Natural killer cell treated with Interleukin-12 subunit alpha and Interleukin-12 subunit beta and Interleukin-15 and Interleukin-18, amount 100 ng/mL, for 72 hours (primary cell): ENCODE results near the gene PPP1R12B. TPM values are rescaled to one million over a fixed set of nuclear protein-coding genes. Genes with fewer than 3 reads are reported as not detected.
"Not testable (repeated sequence)": the region's sequence is repeated elsewhere in the genome, so short reads cannot be mapped to it uniquely, and the experiment has no call there.

Source experiments
- ATAC-seq, 2 donors: fragments of 150-1000 bp; cut with Tn5 transposase in 1 of 2; sonication (Bioruptor Pico), chemical (Tn5 transposase) in 1 of 2; 2 replicates each; pipeline ENCODE4 v1.10.0; 2021
- DNase-seq: peaks from one replicate; pipeline ENCODE4 v3.0.0; 2022; ENCODE audit warnings: low spot score
- H3K27ac Mint-ChIP-seq, 2 donors: 1 replicate in 1 of 2; 2 replicates in 1 of 2; pipeline ENCODE4 v1.8.0; 2022; ENCODE audit warnings: mixed read lengths in 2 of 2, mild to moderate bottlenecking in 1 of 2, moderate library complexity in 1 of 2
- H3K27me3 Mint-ChIP-seq, 2 donors: 1 replicate in 1 of 2; 2 replicates in 1 of 2; pipeline ENCODE4 v1.8.0; 2022; ENCODE audit warnings: mixed read lengths in 2 of 2
- H3K36me3 Mint-ChIP-seq: one replicate; pipeline ENCODE4 v1.8.0; 2022; ENCODE audit warnings: mixed read lengths
- H3K4me1 Mint-ChIP-seq, 2 donors: 1 replicate in 1 of 2; 2 replicates in 1 of 2; pipeline ENCODE4 v1.8.0; 2022; ENCODE audit warnings: low read depth in 2 of 2, mixed read lengths in 2 of 2, mild to moderate bottlenecking in 1 of 2
- H3K4me3 Mint-ChIP-seq: one replicate; pipeline ENCODE4 v1.8.0; 2022; ENCODE audit warnings: mixed read lengths
- H3K9me3 Mint-ChIP-seq: 2 replicates; pipeline ENCODE4 v1.8.0; 2022; ENCODE audit warnings: mixed read lengths
- total RNA-seq, 2 donors: library from RNA; stranded (reverse); gene quantifications; one replicate each; pipeline ENCODE4 v1.2.3, GENCODE V29; 2022

Gene PPP1R12B
- total RNA-seq, 2 donors from 2014 or later, result 27.1 to 51.8 TPM

DNA sequence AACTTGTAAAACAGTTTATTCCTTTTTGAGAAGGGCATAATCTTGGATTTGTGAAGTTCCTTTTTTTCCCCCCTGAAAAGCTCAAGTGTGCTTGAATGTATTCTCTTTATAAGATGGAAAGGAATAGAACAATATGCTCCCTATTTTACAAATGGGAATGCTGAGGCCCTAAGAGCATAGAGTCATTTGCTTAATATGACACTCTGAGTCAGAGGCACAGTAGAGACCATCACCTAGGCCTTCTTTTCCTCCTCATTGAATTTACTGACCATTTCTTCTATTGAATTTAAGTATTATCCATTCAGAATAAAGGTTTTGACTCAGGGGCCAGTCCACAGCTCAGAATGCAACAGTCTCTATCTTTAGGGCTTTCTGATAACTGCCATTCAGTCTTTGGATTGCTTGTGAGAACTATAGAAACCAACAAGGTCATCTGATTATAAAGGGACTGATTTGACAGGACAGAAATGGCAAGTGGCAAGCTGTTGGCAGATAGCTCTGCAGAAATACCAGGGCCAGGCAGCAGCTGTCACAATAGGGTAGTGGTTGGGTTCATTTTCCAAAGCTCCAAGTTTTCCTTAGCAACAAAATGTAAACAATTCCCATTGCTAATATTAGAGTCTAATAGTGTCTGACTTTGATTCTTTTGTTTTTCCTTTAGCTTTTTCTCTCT lies 111.1 kb downstream of the PPP1R12B start:
- H3K27ac Mint-ChIP-seq, ATAC-seq, H3K4me3 Mint-ChIP-seq, H3K9me3 Mint-ChIP-seq, DNase-seq, H3K4me1 Mint-ChIP-seq, H3K36me3 Mint-ChIP-seq, H3K27me3 Mint-ChIP-seq: not testable (repeated sequence)

GRCh38 chr1:202460143-202460495 lies 111.6 kb downstream of the PPP1R12B start:
- ATAC-seq, H3K4me3 Mint-ChIP-seq, H3K27ac Mint-ChIP-seq, DNase-seq, H3K9me3 Mint-ChIP-seq, H3K36me3 Mint-ChIP-seq, H3K4me1 Mint-ChIP-seq, H3K27me3 Mint-ChIP-seq: not testable (repeated sequence)

GRCh38 chr1:202462342-202463076 lies 114.0 kb downstream of the PPP1R12B start:
- Mint-ChIP-seq H3K9me3 (no peaks in the 10 kb centered on the region), H3K27ac (no peak overlapping the region), H3K27me3 (no peaks in the 10 kb centered on the region), H3K4me1 (no peaks in the 10 kb centered on the region), H3K36me3 (no peaks in the 10 kb centered on the region), H3K4me3 (no peak overlapping the region)
- DNase-seq, result no peak
- no peak for ATAC-seq

DNA sequence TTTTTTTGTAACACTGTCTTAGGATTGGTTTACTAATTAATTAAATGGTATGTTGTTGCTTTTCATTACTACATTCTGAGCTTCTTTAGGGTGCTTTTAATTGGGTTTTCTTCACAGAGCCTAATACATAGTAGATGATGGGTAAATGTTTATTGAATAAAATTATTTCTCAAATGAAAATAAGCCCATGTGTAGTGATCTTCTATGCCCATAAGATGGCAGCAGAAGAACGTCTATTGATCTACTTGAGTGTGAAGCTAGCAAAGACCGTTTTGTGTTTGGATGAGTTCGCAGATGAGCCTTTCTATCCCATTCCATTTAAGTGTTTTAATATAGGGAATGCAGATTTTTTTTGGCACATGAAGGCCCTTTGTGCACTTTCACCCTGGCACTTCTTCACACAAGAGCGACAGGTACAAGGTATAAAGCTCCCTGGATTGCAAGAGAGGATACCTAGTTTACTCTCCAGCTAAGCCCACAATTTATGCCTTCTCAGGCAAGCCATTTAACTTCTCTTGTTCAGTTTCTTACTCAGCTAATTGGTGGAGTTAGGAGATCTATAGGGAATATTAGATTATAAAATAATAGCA lies 115.7 kb downstream of the PPP1R12B start:
- H3K4me3 Mint-ChIP-seq, ATAC-seq, H3K4me1 Mint-ChIP-seq, DNase-seq, H3K36me3 Mint-ChIP-seq, H3K27me3 Mint-ChIP-seq, H3K27ac Mint-ChIP-seq, H3K9me3 Mint-ChIP-seq: not testable (repeated sequence)

DNA sequence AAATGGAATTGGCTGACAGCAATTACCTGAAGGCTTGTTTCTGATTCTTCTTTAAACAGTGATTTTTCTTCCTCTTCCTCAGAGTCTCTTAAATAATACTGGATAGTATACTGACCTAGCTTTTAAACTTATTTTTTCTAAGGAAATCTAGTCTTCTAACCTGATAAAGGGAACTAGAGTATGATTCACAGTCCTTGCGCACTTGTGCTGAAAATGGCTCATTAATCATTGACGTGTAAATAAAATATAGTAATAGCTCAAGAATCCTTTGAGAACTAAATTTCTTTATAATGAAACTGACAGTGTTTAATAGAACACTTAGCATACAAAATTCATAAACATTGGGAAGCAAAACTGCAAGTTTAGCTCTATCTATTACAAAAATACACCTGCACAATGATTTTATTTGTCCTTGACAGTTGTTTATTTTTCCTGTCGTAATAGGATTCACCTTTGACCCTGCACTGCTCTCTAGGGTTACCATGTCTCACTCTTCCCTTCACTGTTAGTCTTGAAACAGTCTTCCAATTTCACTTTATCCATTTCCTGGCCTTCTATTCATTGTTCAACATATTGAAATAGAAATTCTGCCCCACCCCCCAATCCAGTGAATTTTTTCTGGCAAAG lies 117.3 kb downstream of the PPP1R12B start:
- not testable (repeated sequence) for H3K27me3 Mint-ChIP-seq, H3K9me3 Mint-ChIP-seq, H3K4me3 Mint-ChIP-seq, H3K27ac Mint-ChIP-seq, H3K4me1 Mint-ChIP-seq, ATAC-seq, H3K36me3 Mint-ChIP-seq, DNase-seq

GRCh38 chr1:202466339-202466738 lies 117.8 kb downstream of the PPP1R12B start:
- not testable (repeated sequence) for ATAC-seq, H3K4me3 Mint-ChIP-seq, DNase-seq, H3K36me3 Mint-ChIP-seq, H3K27ac Mint-ChIP-seq, H3K9me3 Mint-ChIP-seq, H3K4me1 Mint-ChIP-seq, H3K27me3 Mint-ChIP-seq

GRCh38 chr1:202467381-202467780 lies 118.9 kb downstream of the PPP1R12B start:
- H3K36me3 Mint-ChIP-seq, H3K27me3 Mint-ChIP-seq, H3K4me3 Mint-ChIP-seq, H3K9me3 Mint-ChIP-seq, ATAC-seq, H3K27ac Mint-ChIP-seq, H3K4me1 Mint-ChIP-seq, DNase-seq: not testable (repeated sequence)

DNA sequence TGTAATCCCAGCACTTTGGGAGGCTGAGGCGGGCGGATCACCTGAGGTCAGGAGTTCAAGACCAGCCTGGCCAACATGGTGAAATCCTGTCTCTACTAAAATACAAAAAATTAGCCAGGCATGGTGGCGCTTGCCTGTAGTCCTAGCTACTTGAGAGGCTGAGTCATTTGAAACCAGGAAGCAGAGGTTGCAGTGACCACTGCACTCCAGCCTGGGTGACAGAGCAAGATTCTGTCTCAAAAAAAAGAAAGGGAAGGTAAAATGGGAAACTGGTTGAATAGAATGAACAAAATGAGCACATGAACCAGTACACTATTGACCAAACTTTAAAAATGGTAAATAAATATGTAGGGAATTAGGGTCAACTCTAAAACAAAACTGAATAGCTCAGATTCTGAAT lies 120.2 kb downstream of the PPP1R12B start:
- not testable (repeated sequence) for DNase-seq, H3K9me3 Mint-ChIP-seq, H3K4me3 Mint-ChIP-seq, H3K27ac Mint-ChIP-seq, H3K4me1 Mint-ChIP-seq, H3K27me3 Mint-ChIP-seq, ATAC-seq, H3K36me3 Mint-ChIP-seq

GRCh38 chr1:202469123-202469522 lies 120.6 kb downstream of the PPP1R12B start:
- DNase-seq, H3K27me3 Mint-ChIP-seq, H3K4me1 Mint-ChIP-seq, H3K4me3 Mint-ChIP-seq, H3K27ac Mint-ChIP-seq, H3K36me3 Mint-ChIP-seq, ATAC-seq, H3K9me3 Mint-ChIP-seq: not testable (repeated sequence)

GRCh38 chr1:202471246-202471645 lies 122.7 kb downstream of the PPP1R12B start:
- H3K27me3 Mint-ChIP-seq, result no peaks in the 10 kb centered on the region
- DNase-seq, result no peak
- H3K9me3 Mint-ChIP-seq, result no peaks in the 10 kb centered on the region
- H3K27ac Mint-ChIP-seq, result no peak overlapping the region
- no peak overlapping the region for H3K4me3 Mint-ChIP-seq
- H3K4me1 Mint-ChIP-seq, result peaks cover 4 to 5% of the 10 kb centered on the region in 2 donors
- ATAC-seq, result no peak
- H3K36me3 Mint-ChIP-seq, result no peaks in the 10 kb centered on the region

DNA sequence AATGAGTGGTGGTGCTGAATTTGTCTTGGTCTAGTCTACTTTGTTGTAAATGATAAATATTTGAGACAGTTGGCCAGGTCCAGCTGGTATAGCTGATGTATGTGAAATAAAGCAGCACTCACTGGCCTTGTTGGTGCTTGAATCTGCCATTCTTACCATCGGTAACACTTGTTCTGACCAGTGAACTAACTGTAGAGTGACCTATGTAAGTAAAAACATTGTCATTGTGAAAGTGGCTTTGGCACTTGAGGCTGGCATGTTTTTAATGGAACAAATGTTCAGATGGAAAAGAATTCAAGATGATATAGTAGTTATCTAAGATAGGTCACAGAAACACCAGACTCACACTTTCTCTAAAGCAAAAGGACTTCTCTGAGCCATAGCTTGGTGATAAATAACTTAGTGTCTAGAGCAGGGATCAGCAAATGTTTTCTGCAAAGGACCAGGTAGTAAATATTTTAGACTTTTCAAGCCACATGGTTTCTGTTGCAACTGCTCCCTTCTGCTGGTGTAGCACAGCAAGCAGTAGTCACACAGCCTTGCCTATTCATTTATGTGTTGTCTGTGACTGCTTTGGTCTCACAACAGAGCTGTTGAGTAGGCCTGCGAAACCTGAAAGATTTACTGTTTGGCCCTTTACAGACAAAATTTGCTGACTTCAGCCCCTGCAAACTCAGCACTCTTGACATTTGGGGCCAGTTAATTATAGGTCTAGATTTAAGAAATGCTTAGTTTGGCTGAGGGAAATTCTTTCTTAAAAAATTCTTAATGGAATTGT lies 124.0 kb downstream of the PPP1R12B start:
- not testable (repeated sequence) for DNase-seq, H3K9me3 Mint-ChIP-seq, H3K27me3 Mint-ChIP-seq, H3K4me1 Mint-ChIP-seq, ATAC-seq, H3K4me3 Mint-ChIP-seq, H3K27ac Mint-ChIP-seq, H3K36me3 Mint-ChIP-seq

DNA sequence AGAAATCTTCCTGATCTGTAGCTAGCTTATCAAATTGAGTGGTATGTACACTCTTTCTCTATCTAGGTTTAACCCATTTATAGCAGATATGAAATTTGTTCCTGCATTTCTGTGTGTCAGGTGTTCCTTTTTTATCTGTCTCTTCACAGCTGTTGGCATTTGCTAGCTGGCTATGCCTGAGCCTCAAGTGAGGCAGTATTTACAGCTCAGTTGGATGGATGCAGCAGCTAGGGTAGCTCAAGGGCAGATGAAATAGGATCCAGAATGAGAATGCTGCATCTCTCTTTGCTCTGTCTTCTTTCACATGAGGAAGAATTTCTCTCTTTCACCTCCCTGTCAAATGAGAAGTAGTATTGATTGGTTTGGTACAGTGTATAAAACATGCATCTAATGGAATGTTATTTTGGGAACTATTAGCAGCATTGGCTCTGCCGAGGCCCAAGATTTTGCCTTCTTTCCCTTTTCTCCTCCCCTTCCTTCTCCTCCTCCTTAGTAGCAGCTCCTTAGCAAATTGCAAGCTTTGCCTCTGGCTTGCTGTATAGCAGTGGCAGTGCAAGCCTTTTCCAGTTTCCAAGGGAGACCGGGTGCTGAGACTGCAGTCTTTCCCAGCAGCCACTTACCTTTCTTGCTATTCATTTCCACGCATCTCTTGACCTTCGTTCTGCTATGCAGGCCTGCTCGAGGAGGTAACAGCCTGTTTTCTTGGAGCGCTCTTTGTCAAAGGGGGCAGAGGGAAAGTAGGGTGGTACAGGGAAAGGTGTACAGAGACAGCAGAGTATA lies 125.0 kb downstream of the PPP1R12B start:
- not testable (repeated sequence) for H3K27me3 Mint-ChIP-seq, DNase-seq, H3K4me3 Mint-ChIP-seq, ATAC-seq, H3K27ac Mint-ChIP-seq, H3K9me3 Mint-ChIP-seq, H3K36me3 Mint-ChIP-seq, H3K4me1 Mint-ChIP-seq

DNA sequence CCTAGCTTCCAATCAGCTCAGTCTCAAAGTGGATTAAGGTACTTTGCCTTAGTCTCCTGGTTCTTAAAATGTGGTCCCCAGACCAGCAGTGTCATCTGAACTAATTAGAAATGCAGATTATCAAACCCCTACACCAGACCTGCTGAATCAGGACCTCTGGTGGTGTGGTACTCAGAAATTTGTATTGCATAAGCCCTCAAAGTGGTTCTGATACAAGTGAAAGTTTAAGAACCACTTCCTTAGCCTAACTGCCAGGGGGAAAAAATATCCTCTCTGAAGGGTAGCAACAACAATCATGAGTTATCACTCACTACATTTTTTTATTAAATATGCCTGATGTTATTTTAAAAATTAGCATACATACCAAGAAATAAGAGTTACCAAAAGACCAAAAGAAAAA lies 131.2 kb downstream of the PPP1R12B start:
- not testable (repeated sequence) for H3K4me3 Mint-ChIP-seq, DNase-seq, H3K9me3 Mint-ChIP-seq, H3K36me3 Mint-ChIP-seq, H3K27ac Mint-ChIP-seq, H3K27me3 Mint-ChIP-seq
- peak in 1 of 2 donors; percentile 66 for ATAC-seq
- H3K4me1 Mint-ChIP-seq, result peaks cover 27 to 46% of the 10 kb centered on the region in 2 donors
